GM19467 (cell line): Measurements from ENCODE around the gene SLK.

ENCODE experiments used
- ATAC-seq: cut with Tn5 transposase; IDR thresholded peaks from one replicate; pipeline ENCODE4 v1.9.1; 2021; ENCODE audit warnings: mild to moderate bottlenecking, moderate library complexity; ENCODE audit not compliant: unreplicated experiment

The SLK gene

DNA sequence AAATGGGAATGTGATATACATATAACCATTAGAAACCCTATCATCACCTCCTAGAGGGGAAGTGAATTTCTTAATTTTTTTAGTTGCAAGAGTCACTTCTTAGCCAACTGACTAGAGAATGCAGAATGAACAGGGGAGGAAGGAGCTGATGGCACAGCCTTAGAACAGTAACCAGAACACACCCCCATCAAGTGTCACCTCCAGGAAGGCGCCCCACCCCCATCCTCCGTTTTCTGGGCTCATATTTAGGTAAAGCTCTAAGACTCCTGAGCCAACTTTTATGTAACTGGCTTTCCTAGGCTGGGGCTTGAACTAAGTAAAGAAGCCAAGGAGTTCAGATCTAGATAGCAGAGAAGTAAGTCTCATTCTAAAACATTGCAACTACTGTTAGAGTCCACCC is 64.7 kb downstream of the SLK start:
- no peak for ATAC-seq

GRCh38 chr10:104032144-104032775 is 65.3 kb downstream of the SLK start:
- no peak for ATAC-seq

- no peak for ATAC-seq
These were observed 66.5 kb downstream of the SLK start for GRCh38 chr10:104033401-104033930.

DNA sequence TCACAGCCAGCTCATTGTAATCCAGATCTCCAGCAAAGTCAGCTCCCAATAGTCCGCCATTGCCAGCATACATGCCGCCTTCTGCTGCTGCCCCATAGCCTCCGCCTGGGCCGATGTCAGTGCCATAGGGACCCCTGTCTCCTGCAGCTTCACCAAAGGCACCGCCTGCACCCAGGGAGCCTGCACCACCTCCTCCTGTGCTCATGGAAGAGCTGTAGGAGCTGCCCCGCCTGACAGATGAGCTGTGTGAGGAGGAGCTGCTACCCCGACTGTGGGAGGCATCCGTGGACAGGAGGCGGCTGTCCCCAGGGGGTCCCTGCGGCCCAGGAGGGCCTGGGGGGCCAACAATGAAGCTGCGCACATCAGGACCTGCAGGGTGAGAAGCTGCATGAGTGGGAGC is 67.0 kb downstream of the SLK start:
- ATAC-seq: no peak

- no peak for ATAC-seq
These were observed 67.7 kb downstream of the SLK start for GRCh38 chr10:104034401-104035193.

DNA sequence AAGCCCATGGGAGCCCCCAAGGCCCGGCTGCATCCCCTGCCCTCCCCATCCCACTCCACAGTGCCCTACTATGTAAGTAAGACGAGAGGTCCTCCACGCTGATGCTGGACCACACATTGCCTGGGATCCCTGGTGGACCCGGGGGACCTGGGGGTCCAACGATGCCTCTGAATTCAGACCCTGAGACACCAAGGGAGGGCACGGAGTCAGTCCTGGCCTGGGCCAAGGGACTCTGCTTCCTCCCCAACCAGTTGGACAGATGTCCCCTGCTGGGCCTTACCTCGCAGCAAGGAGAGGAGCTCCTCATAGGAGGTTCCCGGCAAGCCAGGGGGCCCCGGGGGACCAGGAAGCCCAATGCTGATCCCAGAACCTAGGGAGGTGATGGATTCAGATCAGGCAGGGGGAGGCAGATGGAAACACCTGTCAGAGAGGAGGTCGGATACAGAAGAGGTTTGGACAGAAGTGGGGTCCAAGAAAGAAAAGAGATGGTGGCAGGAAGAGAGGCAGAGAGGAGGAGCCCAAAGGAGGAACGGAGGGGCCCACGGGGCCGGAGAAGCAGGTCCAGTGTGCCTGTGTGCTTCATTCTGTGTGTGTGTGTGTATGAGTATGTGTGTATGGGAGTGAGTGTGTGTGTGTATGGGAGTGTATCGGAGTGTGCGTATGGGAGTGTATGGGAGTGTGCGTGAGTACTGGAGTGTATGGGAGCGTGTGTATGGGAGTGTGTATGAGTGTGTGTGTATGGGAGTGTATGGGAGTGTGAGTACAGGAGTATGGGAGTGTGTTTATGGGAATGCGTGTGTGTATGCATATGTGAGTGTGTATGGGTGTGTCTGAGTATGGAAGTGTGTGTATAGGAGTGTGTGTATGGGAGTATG is 68.5 kb downstream of the SLK start:
- no peak for ATAC-seq

GRCh38 chr10:104036069-104036384 is 69.1 kb downstream of the SLK start:
- ATAC-seq: no peak

DNA sequence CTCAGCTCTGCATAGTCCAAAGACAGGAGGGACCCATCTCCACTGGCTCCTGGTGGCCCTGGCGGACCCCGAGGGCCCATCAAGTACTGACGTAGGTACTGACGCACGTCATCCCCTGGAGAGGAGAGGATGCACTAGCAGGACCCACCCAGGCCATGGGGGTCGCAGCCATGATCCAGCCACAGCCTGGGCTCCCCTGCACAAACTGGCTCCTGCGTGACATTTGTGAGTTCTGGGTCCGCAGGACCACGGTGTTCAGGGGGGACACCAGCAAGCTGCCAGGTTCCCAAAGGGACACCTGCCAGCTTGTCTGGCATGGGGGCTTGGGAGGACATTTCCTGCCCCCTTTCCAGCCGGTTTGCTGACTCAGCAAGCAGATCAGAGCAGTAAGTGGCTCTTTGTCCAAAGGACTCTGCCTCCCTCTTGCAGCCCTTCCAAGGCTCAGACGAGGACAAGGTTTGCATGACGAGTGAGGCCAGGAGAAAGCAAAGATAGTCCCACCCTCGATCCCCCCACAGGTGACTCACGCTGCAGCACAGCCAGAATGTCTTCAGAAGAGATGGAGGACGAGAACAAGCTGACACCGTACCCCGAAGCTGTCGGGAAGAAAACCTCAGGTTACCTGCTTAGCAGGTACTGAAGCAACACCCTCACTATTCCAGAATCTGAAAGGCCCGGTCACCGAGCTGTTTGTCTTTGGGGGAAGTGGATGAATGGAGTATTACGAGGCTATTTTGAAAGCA is 69.7 kb downstream of the SLK start:
- no peak for ATAC-seq

DNA sequence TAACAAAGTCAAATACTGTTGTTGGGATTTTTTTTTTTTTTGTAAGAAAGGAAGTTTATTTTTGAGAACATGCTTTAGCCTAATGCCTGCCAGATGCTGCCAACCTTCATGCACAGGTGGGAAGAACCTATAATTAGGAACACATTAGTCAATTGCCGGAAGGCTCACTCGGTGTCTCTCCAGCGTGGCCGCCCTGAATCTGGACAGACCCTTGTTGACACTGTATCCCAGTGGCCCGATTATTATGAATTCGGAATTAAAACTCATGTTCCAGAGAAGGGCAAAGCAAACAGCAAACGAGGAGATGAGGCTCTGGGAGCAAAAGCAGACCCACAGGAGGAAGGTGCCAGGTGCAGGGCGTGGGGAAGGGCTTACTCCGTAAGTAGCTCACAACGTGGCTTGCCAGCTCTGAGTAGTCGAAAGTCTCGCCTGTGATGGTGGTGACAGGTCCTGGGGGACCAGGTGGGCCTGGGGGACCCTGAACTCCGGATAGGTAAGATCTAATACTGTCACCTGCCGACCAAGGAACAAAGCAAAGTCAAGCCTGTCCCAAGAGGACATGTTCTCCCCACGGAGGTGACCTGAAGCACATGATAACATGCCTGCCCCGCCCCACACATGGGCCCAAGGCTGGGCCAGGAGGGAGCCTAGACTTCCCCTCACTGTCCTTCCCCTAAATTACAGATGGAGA is 70.5 kb downstream of the SLK start:
- no peak for ATAC-seq

DNA sequence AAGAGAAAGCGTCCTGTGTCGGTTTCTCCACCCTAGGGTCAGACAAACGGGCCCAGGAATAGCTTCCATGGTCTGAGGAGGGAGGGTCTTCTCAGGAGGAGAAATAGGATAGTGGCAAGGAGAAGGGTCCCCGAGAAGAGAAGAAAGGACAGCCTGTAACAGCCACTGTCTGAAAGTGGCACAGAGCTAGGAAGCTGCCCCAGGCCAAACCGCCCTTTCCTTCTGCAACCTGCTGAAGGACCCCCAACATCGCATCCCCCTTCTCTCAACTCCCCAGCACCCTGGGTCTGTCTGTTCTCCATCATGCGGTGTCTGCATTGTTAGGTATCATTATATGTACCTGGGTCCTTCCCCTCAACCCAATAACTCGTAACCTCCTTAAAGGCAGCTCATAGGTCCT is 71.6 kb downstream of the SLK start:
- no peak for ATAC-seq

- ATAC-seq: no peak
These were observed 72.2 kb downstream of the SLK start for GRCh38 chr10:104038958-104039752.

GRCh38 chr10:104040382-104040781 is 73.4 kb downstream of the SLK start:
- ATAC-seq: no peak

DNA sequence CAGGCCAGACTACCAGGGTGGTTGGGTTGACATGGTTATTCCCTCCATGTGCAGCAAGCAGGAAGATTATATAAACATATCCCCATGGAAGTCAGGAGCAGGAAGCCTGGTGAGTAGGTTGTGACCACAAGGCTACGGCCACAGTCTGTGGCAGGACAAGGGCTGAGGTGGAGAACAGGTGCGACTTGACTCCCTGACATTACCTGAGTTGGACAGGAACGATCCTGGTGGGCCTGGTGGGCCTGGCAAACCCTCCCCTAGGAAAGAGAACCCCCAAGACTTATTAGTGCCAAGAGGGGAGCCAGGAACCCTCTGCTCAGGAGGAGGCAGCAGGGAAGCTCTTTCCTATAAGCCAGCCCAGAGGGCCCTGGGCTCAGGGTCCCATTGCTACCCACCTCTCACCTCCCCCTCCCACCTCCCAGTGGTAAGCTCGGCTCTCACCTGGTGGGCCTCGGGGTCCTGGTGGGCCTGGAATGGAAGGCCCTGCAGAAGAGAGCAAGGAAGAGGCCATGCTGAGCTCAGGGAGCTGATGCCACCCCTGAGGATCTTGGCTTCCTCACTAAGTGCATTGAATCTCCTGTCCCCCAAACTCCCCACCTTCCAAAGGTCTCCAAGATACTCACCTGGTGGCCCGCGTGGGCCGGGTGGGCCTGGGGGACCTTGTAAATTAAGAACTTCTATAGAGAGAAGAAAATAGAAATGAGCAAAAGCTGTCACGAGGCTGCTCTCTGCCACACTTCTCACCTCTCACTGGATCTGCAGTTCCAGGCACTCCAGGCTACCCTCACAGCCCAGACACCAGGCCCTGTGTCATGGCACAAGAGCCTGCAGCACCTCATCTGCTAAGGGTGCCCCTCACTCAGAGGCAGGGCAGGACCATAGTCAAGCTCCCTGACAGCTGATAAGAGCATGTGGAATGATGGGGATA is 74.2 kb downstream of the SLK start:
- ATAC-seq: no peak

DNA sequence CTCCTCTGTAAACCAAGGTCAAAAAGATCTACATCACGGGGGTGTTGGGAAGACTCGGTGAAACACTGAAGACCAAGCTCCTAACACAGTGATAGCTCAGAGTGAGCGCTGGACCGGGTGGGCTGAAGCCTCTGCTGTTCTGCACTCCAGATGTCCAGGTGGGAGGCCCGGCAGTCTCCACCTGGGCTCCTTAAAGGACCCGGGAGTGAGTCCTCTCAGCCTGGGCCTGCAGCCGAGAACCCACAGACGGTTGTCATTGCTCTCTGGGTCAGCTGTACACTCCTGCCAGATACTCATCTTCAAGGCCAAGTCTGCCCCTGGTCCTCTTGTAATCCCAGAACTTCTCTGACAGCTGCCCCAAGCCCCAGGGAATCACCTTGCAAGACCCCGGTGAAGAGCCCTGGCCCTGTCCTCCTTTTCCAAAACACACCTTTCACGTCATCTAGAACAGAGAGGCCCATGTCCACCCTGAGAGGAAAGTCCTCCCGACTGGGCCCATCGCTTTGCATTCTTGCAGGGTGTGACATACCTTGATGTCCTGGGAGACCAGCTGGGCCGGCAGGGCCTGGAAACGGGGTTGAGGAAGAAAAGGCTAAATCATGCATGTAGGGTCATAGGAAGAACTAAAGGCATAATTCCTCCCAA is 75.1 kb downstream of the SLK start:
- no peak for ATAC-seq

DNA sequence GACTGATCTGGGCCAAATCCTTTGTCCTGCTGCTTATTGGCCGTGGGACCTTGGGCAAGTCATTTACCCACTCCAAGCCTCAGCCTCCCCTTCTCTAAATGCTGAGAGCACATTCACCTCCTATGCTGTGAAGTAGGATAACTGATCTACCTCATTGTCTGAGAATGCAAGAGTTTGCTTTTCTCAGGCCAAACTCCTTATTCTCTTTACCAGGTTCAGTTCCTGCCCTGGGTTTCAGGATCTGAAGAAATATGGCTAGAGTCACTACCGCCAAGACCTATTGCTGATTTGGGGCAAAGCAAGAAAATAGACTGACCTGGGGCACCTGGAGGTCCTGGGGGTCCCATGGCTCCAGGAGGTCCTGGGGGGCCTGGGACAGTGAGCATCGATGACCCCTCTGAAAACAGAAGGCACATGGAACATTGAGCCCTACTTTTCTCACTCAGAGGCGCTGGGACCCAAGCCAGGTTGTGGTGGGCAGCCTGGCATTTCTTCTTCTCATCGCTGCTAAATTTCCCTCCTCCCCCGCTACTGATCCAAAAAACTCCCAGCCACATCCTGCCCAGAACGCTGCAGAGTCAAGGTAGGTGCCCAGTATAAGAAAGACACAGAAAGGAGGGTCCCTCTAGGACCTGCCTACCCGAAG is 76.4 kb downstream of the SLK start:
- no peak for ATAC-seq

DNA sequence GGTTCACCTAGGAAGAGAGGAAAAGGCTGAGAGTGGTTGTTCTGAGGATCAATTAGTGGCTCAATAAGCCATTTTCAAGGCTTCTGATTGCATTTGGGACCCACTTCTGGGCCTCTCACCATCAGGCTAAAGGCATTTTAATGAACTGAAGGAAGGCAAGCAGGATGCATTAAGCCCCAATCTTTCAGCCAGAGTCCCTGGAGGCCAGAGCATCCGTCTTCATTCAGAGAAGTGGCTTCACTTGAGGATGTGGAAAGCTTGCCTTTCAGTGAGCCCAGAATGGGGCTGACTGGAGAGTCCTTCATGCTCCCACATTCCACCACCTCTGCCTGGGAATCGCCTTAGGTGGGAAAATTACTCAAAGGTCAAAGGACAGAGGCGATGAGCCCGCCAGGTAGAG is 76.9 kb downstream of the SLK start:
- ATAC-seq: no peak
